Caco-2 (cell line): ENCODE measurements around the gene AP2A2. TPM values are rescaled to one million over a fixed set of nuclear protein-coding genes. Genes with fewer than 3 reads are reported as not detected.

Source experiments
- BruUV-seq: library from RNA; stranded (reverse); fragments of 400-500 nt; replicated peaks from 2 replicates; lab custom pipeline; 2021; lab: Mats Ljungman, UMichigan
- CTCF ChIA-PET: fragments of 300-600 bp; sonication (Branson Sonifier 250); formaldehyde crosslinking; loops from one replicate; lab custom pipeline; 2022; ENCODE audit warnings: antibody characterized with exemption; lab: Charles Lee
- POLR2A ChIA-PET: fragments of 300-600 bp; sonication (Branson Sonifier 250); formaldehyde crosslinking; loops from one replicate; lab custom pipeline; 2022; ENCODE audit warnings: antibody characterized with exemption; lab: Charles Lee
- DNase-seq, 2 experiments: peaks; one replicate each; pipeline versions ENCODE4 v3.0.0 to v3.0.0-alpha.2; 2020 to 2022
- H3K27me3 ChIP-seq: replicated peaks from 2 replicates; pipeline ENCODE4 v1.6.0; 2011; ENCODE audit warnings: low read length; ENCODE audit not compliant: control insufficient read depth, insufficient read depth
- H3K36me3 ChIP-seq: 2 replicates; pipeline ENCODE4 v1.5.1; 2011; ENCODE audit warnings: low read length; ENCODE audit not compliant: control insufficient read depth, insufficient read depth
- H3K4me1 ChIP-seq: fragments of 250-450 bp; sonication (Bioruptor Pico); 2 replicates; pipeline ENCODE4 v1.5.1; 2020; ENCODE audit warnings: mild to moderate bottlenecking
- H3K4me3 ChIP-seq: 2 replicates; pipeline ENCODE4 v1.5.1; 2011; ENCODE audit warnings: low read depth, mild to moderate bottlenecking, control low read depth, low read length
- H3K9me3 ChIP-seq: fragments of 250-450 bp; sonication (Bioruptor Pico); 2 replicates; pipeline ENCODE4 v1.5.1; 2020; ENCODE audit warnings: mild to moderate bottlenecking, moderate library complexity
- H3K27ac Mint-ChIP-seq: one replicate; pipeline ENCODE4 v1.8.0; 2022; ENCODE audit warnings: mixed read lengths; ENCODE audit not compliant: unreplicated experiment
- H3K27me3 Mint-ChIP-seq: one replicate; pipeline ENCODE4 v1.8.0; 2022; ENCODE audit warnings: mixed read lengths; ENCODE audit not compliant: insufficient read depth, unreplicated experiment
- H3K36me3 Mint-ChIP-seq: one replicate; pipeline ENCODE4 v1.8.0; 2022; ENCODE audit warnings: mild to moderate bottlenecking, mixed read lengths; ENCODE audit not compliant: insufficient read depth, unreplicated experiment
- H3K4me1 Mint-ChIP-seq: one replicate; pipeline ENCODE4 v1.8.0; 2022; ENCODE audit warnings: low read depth, mixed read lengths; ENCODE audit not compliant: unreplicated experiment
- H3K4me3 Mint-ChIP-seq: one replicate; pipeline ENCODE4 v1.8.0; 2022; ENCODE audit warnings: mild to moderate bottlenecking, moderate library complexity, mixed read lengths; ENCODE audit not compliant: unreplicated experiment
- H3K9me3 Mint-ChIP-seq: one replicate; pipeline ENCODE4 v1.8.0; 2022; ENCODE audit warnings: mixed read lengths; ENCODE audit not compliant: unreplicated experiment
- CTCF ChIP-seq, 2 experiments: fragments of 200-600 bp in 1 of 2; IDR thresholded peaks; 1 replicate in 1 of 2; 2 replicates in 1 of 2; pipeline versions ENCODE4 v1.5.1 to v1.8.0; 2011 to 2022; ENCODE audit warnings: antibody characterized with exemption in 1 of 2, control low read depth in 1 of 2, inconsistent platforms in 1 of 2, low read depth in 1 of 2, low read length in 1 of 2, mild to moderate bottlenecking in 1 of 2, moderate library complexity in 1 of 2; ENCODE audit not compliant: insufficient read depth in 1 of 2, severe bottlenecking in 1 of 2, unreplicated experiment in 1 of 2
- intact Hi-C: fragments of 100-400 bp; cut with micrococcal nuclease; formaldehyde crosslinking; loops from one replicate; pipeline ENCODE4 v1.10.0; 2022; ENCODE audit not compliant: unreplicated experiment
- total RNA-seq: library from RNA; stranded (reverse); gene quantifications from 2 replicates; pipeline ENCODE4 v1.2.3, GENCODE V29; 2022

Gene AP2A2
- total RNA-seq, 1 experiment from 2014 or later = 130 TPM

- DNase-seq = no peak
- no peaks in the 10 kb centered on the region for H3K27me3 Mint-ChIP-seq
- ChIA-PET CTCF (no interaction called here), POLR2A (no interaction called here)
- peaks cover 13% of the 10 kb centered on the region for H3K4me1 Mint-ChIP-seq
- intact Hi-C loops = no loop called here
- Histone ChIP-seq H3K36me3 (peaks cover 7% of the 10 kb centered on the region), H3K4me3 (no peak overlapping the region), H3K27me3 (no peaks in the 10 kb centered on the region), H3K9me3 (no peaks in the 10 kb centered on the region), H3K4me1 (no peaks in the 10 kb centered on the region)
- H3K9me3 Mint-ChIP-seq = no peaks in the 10 kb centered on the region
- no TSS peak for BruUV-seq
- peaks cover 78% of the 10 kb centered on the region for H3K36me3 Mint-ChIP-seq
- TF ChIP-seq CTCF (IDR thresholded peaks at IDR 0.05; ENCODE audit: insufficient read depth in 1 of 2, low read depth in 1 of 2, low read length in 1 of 2, severe bottlenecking in 1 of 2, unreplicated experiment in 1 of 2) = no peak
- H3K27ac Mint-ChIP-seq = no peak overlapping the region
- no peak overlapping the region for H3K4me3 Mint-ChIP-seq
Observed at GRCh38 chr11:999009-999408, 73.3 kb downstream of the AP2A2 start.

- Histone ChIP-seq H3K4me3 (no peak overlapping the region), H3K4me1 (no peaks in the 10 kb centered on the region), H3K27me3 (no peaks in the 10 kb centered on the region), H3K9me3 (no peaks in the 10 kb centered on the region), H3K36me3 (peaks cover 5% of the 10 kb centered on the region)
- Mint-ChIP-seq H3K9me3 (no peaks in the 10 kb centered on the region), H3K27ac (peak overlapping the region; percentile 92), H3K4me1 (peaks cover 6% of the 10 kb centered on the region), H3K27me3 (no peaks in the 10 kb centered on the region), H3K4me3 (no peak overlapping the region), H3K36me3 (peaks cover 86% of the 10 kb centered on the region)
- POLR2A ChIA-PET = no interaction called here
- no peak for DNase-seq
- intact Hi-C loops = no loop called here
- BruUV-seq = no TSS peak
- TF ChIP-seq CTCF (IDR thresholded peaks at IDR 0.05; ENCODE audit: insufficient read depth in 1 of 2, low read depth in 1 of 2, low read length in 1 of 2, severe bottlenecking in 1 of 2, unreplicated experiment in 1 of 2) = no peak
- CTCF ChIA-PET = no interaction called here
Observed at GRCh38 chr11:1000357-1001278, 74.9 kb downstream of the AP2A2 start.

GRCh38 chr11:1001617-1002405 is 76.1 kb downstream of the AP2A2 start:
- no peak for DNase-seq
- Histone ChIP-seq H3K27me3 (no peaks in the 10 kb centered on the region), H3K4me3 (no peak overlapping the region), H3K36me3 (peaks cover 5% of the 10 kb centered on the region), H3K4me1 (no peaks in the 10 kb centered on the region), H3K9me3 (no peaks in the 10 kb centered on the region)
- no peak overlapping the region for H3K4me3 Mint-ChIP-seq
- no peaks in the 10 kb centered on the region for H3K27me3 Mint-ChIP-seq
- H3K27ac Mint-ChIP-seq = peak overlapping the region; percentile 92
- CTCF ChIA-PET = no interaction called here
- H3K9me3 Mint-ChIP-seq = no peaks in the 10 kb centered on the region
- TF ChIP-seq CTCF (IDR thresholded peaks at IDR 0.05; ENCODE audit: insufficient read depth in 1 of 2, low read depth in 1 of 2, low read length in 1 of 2, severe bottlenecking in 1 of 2, unreplicated experiment in 1 of 2) = no peak
- BruUV-seq = no TSS peak
- peaks cover 6% of the 10 kb centered on the region for H3K4me1 Mint-ChIP-seq
- peaks cover 86% of the 10 kb centered on the region for H3K36me3 Mint-ChIP-seq
- intact Hi-C loops = no loop called here
- POLR2A ChIA-PET = no interaction called here
